Activated CD4-positive, alpha-beta T cell treated with anti-CD3 and anti-CD28 coated beads, Interleukin-2, amount 50 U/mL, for 48 hours (primary cell): ENCODE measurements around the gene LONP2.
"Not testable (repeated sequence)": the region's sequence is repeated elsewhere in the genome, so short reads cannot be mapped to it uniquely, and the experiment has no call there.

Experiments used
- DNase-seq, 2 experiments: peaks; one replicate each; pipeline ENCODE4 v3.0.0-alpha.2; 2020

Gene LONP2

DNA sequence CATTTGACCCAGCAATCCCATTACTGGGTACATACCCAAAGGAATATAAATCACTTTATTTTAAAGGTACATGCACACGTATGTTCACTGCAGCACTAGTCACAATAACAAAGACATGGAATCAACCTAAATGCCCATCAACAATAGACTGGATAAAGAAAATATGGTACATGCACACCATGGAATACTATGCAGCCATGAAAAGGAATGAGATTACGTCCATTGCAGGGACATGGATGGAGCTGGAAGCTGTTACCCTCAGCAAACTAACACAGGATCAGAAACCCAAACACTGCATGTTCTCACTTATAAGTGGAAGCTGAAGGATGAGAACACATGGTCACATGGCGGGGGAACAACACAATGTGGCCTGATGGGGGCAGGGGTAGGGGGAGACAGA, 4.0 kb upstream of the LONP2 start:
- DNase-seq = not testable (repeated sequence)

DNA sequence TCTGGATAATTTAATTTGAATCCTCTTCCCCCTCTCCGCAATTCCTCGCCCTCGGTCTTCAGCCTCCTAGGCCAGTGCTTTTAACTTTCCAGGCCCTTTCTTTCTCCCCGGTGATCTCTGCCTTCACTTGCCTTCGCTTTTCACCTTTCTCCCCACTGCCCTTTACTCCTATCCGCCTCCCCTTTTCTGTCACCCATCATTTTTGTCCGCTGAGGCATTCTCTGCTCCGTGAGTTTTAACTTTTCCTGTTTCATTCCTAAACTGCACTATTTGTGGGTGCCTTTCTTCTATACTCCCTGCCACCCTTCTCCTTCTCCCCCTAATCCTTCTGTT, 729 bp downstream of the LONP2 start:
- DNase-seq = no peak

DNA sequence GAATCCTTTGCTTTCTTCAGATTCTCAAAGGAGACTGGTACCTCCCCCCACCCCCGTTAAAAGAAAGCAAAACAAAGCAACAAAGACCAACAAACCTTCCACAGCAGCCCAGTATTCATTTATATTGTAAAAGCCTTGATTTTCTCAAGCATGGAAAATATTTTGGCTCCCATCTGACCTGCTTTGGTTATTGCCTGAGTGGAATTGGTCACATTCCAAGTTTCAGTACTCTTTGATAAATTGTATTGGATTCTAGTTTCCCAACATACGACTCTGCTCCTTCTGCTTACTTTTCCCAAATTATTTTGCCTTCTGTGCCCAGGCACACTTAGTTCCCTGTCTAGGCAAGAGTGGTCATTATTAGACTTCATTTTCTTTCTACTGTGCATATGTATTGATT, 2.0 kb downstream of the LONP2 start:
- DNase-seq = no peak

DNA sequence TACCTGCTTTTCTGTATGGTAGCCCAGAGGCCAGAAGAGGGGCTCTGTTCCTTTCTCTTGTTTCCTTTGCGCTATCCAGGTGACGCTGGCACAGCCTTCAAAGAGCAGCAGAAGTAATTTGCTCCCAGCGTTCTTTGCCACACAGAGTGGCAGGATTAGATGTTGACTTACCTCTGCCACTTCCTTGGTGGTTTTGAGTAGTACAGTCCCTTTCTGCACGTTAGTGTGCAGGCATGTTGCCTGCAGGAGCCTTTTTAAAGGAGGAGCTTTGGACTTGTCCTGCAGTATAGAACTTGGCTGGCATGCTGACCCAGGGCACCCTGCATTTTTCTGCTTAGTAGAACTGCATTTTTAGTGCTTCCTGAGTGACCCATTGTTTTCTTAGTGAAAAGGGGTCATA, 3.2 kb downstream of the LONP2 start, which contains the start of gene ABCC11:
TSS of gene ABCC11 (minus strand) at position 229 of the 400 bp plus-strand sequence. CDS start 15,618 bp downstream, outside the sequence.
- no peak for DNase-seq

DNA sequence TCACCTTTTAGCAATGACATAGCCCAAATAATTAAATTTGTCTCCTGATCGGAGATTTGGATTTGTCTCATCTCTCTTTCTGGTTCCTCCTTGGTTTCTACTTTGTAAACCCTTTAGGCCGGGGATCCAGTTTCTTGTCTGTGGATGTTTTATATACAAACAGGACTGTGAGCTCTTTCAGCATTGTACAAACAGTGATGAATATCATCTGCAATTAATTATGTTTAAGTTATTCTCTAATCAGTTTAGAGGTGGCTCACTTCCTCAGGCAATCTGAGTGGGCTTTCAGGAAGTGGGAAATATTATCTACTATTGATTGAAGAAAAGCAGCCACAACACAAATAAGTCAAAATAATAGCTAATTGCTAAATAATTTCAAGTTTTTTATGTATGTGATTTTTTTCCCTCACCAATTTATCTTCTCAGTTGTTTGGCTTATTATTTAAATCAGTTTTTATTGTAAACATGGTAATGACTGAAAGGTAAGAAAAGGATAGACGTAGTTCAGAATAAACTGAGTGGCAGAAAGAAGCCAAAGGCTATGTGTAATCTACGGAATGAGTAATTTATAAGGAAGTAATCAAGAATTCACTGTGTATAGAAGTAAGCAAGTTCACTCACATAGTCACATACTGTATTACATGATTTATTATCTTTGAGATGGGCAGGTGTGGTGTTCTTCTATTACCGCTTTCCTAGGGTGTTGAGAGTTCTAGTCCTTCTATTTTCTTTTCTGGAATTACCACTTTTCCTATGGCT, 6.6 kb downstream of the LONP2 start:
- no peak for DNase-seq

DNA sequence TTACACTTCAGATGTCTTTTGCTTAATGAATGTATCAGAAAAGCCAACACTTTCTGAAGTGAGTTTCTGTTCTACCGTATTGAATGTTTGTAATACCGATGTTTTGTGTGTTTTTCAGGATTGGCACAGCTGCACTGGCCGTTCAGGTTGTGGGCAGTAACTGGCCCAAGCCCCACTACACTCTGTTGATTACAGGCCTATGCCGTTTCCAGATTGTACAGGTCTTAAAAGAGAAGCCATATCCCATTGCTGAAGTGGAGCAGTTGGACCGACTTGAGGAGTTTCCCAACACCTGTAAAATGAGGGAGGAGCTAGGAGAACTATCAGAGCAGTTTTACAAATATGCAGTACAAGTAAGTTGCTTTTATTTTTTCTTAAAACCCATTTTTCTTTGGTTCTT, 7.9 kb downstream of the LONP2 start:
- DNase-seq = no peak

DNA sequence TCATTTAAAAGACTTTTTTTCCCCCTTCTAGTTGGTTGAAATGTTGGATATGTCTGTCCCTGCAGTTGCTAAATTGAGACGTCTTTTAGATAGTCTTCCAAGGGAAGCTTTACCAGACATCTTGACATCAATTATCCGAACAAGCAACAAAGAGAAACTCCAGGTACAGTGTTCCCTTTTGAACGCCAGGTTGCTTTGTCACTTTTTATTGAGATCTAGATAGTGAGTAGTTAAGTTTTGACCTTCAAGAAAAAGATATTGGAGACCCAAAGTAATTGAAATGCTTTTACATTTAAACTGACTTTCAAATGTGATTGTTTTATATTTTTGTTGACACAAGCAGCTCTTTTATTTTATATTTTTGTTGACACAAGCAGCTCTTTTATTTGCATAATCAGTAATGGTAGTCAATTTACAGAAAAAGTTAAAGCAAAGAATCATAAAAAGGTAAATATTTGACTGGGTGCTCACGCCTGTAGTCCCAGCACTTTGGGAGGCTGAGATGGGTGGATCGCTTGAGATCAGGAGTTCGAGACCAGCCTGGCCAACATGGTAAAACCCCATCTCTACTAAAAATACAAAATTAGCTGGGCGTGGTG, 12.6 kb downstream of the LONP2 start:
- no peak for DNase-seq

DNA sequence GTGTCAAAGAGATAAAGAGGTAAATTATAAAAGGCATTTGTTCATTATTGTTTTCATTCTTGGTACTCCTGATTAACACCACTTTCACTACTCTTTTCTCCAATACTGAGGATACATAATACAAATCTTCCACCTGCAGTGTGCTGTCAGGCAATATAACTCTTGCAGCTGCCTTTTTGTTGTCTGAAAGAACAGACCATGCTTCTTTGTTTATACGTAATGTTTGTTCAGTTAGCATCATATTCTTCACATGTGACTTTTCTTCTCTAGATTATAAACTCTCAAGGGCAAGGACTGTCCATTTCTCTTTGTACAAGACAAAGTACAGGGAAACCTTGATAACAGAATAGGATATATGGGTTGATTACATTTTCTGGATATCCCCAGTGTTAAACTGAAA, 17.5 kb downstream of the LONP2 start:
- DNase-seq = no peak

DNA sequence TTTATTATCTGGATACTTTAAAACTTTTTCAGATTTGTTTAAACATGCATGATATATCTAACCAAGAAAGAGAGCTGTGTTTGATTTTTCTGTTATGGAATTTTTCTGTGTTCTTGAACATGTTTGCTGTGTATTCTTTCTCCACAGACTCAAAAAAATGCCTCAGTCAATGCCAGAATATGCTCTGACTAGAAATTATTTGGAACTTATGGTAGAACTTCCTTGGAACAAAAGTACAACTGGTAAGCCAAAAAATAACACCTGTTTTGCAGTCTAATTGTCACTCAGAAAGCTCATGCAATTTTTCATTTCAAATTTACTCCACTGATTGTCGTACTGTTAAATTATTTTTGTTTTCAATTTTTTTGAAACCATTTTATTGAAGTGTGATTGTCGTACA, 18.5 kb downstream of the LONP2 start:
- no peak for DNase-seq

DNA sequence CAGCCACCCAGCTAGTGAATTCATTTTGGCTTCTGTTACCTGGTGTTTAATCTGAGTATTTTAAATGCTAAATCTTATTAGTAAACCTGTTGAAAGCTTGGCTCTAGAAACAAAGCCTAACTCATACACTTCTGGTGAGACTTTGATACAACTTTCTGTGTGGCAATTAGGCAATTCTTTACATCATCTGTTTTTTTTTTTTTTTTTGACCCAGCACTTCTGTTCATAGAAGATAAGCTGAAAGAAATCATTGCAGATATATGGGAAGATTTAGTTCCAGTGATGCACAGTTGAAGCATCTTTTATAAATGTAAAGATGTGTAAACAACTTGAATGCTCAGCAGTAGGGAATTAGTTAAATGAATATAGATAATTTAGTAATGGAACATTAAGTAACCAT, 24.9 kb downstream of the LONP2 start:
- no peak for DNase-seq

DNA sequence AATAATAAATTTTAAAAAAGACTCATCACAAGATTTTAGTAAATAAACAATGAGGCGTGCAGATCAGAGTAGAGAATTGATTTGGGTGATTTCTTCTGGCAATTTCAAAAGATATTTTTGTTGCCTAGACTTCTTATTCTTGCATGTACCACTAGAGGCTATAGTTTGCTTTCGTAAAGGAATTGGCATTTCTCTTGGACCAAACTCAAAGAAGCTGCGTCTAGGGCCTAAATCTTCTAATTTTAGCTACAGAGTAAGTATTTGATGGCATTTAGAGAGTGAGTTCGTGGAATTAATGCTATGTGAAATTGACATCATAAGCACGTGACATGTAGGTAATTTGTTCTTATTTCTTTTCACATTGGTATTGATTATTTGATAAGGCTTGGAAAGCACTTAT, 27.6 kb downstream of the LONP2 start:
- no peak for DNase-seq

DNA sequence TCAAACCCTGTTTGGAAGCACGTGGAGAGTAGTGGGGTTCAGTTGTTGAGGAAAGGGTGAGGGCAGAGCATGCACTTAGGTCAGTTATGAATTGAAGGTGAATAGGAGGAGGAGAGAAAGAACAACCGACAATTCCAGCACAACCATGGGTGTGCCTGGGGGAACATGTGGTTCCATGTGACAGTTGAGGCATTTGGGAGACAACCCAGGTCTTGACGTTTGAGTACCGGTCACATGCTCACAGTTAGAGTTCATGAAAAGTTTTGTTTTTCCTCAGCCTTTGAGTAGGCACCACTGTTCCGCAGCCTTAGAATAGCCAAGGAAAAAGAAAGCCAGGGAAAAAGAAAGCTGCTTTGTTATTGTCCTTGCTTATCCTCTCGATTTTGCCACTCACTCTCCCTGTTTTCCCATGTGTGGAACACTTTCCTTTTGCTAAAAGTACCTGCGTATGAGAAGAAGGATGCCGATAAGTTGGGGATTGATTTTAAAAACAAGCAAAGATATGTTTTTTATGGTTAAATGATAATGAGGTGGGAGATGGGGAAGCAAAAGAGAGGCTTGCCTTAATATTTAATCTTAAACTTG, 28.8 kb downstream of the LONP2 start:
- DNase-seq = no peak

DNA sequence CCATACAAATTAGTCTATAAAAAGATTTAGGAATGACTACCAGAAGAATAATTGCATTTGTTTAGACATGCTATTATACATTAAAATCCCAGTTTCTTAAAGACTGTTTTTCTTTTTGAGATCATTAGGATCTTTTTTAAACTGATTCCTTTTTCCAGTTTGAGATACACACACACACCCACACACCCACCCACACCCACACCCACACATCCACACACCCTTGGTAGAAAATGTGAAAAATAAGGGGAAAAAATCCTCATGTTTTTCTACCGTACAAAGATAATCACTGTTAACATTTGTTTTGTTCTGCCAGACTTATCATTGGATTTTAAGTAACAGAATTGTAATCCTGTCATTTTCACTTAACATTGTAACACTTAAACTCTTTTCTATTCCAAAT, 30.4 kb downstream of the LONP2 start:
- no peak for DNase-seq

DNA sequence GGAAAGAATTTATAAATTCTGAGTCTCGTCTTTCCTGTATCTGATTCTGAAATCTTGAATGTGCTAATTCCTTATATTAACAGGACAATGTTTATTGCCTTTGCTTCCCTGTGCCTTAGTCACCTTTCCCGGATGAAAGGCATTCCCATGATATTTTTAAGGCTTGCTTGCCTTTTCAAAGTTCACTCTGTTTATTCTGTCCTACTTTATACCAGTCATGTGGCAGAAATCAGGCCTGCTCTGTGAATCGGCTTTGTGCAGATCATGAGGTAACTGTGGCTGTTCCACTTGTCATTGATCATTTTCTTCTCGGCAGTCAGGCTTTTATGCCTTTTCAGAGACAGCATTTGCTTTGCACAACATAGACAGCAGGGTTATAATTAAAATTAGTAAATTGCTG, 32.0 kb downstream of the LONP2 start:
- no peak for DNase-seq

DNA sequence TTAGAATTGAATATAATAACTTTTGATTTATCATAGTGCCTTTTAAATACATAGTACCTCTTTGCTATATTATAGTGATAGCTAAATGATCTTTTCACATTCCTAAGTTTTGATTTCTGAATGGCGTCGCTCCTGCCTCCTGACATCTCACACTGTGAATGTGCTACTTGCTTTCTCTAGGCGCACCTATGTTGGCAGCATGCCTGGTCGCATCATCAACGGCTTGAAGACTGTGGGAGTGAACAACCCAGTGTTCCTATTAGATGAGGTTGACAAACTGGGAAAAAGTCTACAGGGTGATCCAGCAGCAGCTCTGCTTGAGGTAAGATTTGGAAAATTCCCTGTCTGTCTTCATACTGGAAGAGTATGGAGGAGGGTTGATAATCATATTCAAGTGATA, 33.1 kb downstream of the LONP2 start:
- DNase-seq = no peak

DNA sequence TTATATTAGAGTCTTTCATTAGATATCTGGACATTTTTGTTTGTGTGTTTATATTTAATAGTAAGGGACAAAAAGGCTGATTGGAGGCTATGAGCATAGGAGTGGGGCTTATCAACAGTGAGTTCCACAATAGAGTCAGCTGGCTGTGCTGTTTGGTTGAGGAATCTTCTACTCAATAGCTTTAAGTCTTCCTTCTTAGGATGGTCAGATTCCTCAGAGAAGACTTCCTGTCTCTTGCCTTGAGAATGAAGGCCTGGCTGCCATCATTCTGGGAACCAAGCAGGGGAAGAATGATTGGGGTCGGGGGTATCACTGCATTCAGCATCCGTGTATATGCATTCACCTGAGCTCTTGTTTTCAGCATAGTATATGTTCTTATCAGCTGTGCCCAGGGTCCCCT, 35.1 kb downstream of the LONP2 start:
- DNase-seq = no peak

DNA sequence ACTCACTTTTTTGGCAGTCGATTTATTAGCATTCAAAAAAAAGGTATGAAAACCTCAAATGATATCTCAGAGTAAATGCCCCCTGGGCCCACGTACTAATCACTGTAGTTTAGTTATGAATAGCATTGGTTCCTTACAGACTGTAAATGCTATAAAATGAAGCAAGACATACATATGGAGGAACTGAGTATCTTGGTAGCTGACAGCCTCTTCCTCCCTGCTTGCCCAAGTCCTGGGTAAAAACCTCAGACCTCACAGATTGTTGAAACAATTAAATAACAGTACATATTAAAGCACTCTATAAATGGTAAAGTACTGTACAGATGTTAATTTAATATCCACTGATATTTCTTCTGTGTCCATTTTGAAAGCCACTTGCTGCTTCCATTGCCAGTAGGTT, 36.4 kb downstream of the LONP2 start:
- no peak for DNase-seq

DNA sequence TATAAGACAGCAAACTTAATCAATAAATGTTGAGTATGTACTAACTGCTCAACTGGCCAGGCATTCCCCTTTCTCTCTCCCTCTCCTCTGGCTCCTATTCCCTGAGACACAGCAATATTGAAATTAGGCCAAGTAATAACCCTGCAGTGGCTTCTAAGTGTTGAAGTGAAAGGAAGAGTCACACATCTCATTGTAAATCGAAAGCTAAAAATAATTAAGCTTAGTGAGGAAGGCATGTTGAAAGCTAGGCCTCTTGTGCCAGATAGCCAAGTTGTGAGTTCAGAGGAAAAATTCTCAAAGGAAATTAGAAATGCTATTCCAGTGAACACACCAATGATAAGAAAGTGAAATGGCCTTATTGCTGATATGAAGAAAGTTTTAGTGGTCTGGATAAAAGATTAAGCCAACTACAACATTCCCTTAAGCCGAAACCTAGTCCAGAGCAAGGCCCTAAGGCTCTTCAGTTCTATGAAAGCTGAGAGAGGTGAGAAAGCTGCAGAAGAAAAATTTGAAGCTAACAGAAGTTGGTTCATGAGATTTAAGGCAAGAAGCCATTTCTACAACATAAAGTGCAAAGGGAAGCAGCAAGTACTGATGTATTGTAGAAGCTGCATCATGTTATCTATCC, 38.6 kb downstream of the LONP2 start:
- DNase-seq = no peak

DNA sequence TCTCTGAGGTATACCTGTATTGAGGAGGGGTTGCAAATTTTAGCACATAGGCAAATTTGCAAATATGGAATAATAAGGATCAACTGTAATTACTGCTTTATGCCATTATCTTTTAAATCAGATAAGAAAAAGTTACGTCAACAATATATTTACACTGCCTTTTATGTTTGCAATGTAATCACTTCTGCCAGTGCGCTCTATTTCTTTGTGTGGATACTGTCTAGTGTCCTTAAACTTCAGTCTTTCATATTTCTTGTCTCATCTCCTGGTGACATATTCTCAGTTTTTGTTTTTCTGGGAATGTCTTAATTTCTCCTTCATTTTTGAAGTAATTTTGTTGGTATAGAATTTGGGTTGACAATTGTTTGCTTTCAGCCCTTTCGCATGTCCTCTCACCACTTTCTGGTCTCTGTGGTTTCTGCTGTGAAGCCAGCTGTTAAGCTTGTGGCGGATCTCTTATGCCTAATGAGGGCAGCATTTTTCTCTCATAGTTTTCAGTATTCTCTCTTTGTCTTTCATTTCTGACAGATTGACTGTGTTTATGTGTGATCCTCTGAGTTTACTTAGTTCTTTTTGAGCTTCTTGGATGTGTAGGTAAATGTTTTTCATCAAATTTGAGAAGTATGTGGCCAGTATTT, 40.8 kb downstream of the LONP2 start:
- DNase-seq = no peak

DNA sequence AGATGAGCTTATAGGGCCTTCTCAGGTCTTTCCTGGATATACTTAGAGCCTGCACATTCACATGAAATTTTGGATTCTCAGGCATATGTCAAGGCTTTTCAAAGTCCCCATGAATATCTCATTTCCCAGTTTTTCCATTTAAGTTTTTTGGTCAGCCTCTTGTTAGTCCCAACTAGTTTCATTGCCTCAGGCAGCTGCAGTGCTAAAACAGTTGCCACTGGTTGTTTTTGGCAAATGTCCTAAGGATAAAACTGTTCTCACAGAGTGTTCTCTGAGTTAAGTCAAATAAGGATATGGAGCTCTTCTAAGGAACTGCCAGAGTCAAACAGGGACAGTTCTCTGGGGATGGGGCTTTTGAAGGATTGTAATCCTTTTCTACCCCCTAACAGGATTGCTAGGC, 43.1 kb downstream of the LONP2 start:
- no peak for DNase-seq

DNA sequence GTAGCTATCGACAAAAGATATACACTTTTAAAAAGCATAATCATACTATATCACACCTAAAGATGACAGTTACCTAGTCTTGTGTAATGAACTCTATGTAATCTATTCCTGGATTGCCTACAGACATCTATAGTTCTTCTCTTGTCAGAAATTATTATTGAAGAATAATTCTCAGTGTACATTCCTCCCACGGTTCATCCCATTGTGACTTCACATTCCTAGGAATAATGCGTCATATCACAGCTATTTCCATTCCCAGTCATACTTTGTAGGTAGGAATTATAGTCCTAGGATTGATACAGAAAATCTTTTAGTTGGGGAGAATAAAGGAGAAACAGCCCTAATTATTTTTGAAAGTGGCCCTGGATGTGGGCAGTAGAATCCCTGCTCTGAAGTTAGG, 47.2 kb downstream of the LONP2 start:
- DNase-seq = no peak

DNA sequence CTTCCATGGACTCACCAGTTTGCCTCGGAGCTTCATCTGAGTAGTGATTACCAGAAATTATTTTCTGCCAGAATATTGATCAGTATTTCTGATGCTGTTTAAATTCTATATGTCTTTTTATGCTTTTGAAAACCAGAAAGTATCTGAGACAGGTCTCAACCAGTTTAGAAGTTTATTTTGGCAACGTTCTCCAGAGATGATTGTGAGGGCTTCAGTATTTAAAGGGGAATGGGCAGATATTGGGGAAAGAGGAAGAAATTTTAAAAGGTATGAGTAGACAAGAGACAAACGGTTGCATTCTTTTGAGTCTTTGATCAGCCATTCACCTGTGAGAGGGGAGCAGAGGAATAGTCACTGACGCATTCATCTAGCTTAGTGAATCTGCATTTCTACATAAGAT, 47.7 kb downstream of the LONP2 start:
- no peak for DNase-seq

DNA sequence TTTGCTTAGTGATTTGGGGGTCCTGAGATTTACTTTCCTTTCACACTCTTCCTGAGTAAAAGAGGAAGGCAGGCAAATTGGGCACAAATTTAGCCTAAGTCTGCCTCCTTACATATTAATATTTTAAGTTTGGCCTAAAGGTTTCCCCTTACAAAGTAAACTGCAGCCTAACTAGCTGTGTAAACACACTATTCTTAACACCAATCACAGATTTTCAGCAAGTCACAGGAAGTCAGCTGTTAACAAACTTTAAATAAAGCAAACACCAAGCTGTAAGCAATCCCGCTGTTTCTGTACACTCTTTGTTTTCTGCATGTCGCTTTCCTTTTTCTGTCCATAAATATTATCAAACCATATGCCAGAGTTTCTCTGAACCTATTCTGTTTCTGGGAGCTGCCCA, 48.4 kb downstream of the LONP2 start:
- no peak for DNase-seq

DNA sequence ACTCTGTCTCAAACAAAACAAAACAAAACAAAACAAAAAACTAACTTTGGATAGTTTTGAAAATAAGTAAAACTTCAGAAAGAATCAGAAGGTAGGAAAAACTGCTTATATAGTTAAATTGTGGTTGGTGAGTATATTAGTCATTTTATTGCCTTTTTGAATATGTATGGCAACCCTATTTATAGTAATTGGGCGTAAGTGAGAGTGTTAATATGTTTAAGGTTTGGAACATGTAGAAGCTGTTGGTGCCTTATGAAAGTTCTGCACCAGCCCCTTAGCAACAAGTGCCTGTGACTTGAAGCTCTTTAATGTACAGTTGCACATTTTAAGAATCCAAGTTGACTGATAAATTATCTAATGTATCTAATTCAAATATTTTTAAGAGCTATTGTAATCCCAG, 50.6 kb downstream of the LONP2 start:
- no peak for DNase-seq
